ENCODE measurements around the gene JPH3.

JPH3 gene

GRCh38 chr16:87635541-87636049, 33.3 kb downstream of the JPH3 start:
- no peak for DNase-seq (ENCODE audit: low read depth)
- no peak overlapping the region for H3K4me3 ChIP-seq (ENCODE audit: low read depth, low read length)
- TF ChIP-seq CTCF (IDR thresholded peaks at IDR 0.05; ENCODE audit: low read depth, low read length, missing control alignments) = peak; percentile 82

GRCh38 chr16:87636050-87636684, 33.9 kb downstream of the JPH3 start:
- no peak overlapping the region for H3K4me3 ChIP-seq (ENCODE audit: low read depth, low read length)
- DNase-seq (ENCODE audit: low read depth) = no peak
- peak; percentile 60 for TF ChIP-seq CTCF (IDR thresholded peaks at IDR 0.05; ENCODE audit: low read depth, low read length, missing control alignments)

- no peak for DNase-seq (ENCODE audit: low read depth)
- TF ChIP-seq CTCF (IDR thresholded peaks at IDR 0.05; ENCODE audit: low read depth, low read length, missing control alignments) = no peak
- H3K4me3 ChIP-seq (ENCODE audit: low read depth, low read length) = no peak overlapping the region
These were observed 34.4 kb downstream of the JPH3 start for GRCh38 chr16:87636741-87637140.

GRCh38 chr16:87637357-87637756, 35.0 kb downstream of the JPH3 start:
- DNase-seq (ENCODE audit: low read depth) = no peak
- TF ChIP-seq CTCF (IDR thresholded peaks at IDR 0.05; ENCODE audit: low read depth, low read length, missing control alignments) = no peak
- H3K4me3 ChIP-seq (ENCODE audit: low read depth, low read length) = no peak overlapping the region

GRCh38 chr16:87638736-87639135, 36.4 kb downstream of the JPH3 start:
- no peak for TF ChIP-seq CTCF (IDR thresholded peaks at IDR 0.05; ENCODE audit: low read depth, low read length, missing control alignments)
- no peak for DNase-seq (ENCODE audit: low read depth)
- no peak overlapping the region for H3K4me3 ChIP-seq (ENCODE audit: low read depth, low read length)

- no peak for TF ChIP-seq CTCF (IDR thresholded peaks at IDR 0.05; ENCODE audit: low read depth, low read length, missing control alignments)
These were observed 39.4 kb downstream of the JPH3 start for GRCh38 chr16:87641721-87642120.

GRCh38 chr16:87642491-87642890, 40.2 kb downstream of the JPH3 start:
- H3K4me3 ChIP-seq (ENCODE audit: low read depth, low read length) = no peak overlapping the region
- no peak for DNase-seq (ENCODE audit: low read depth)
- TF ChIP-seq CTCF (IDR thresholded peaks at IDR 0.05; ENCODE audit: low read depth, low read length, missing control alignments) = no peak

More at GRCh38 chr16:87641721-87642120, 39.4 kb downstream of the JPH3 start:
- no peak overlapping the region for H3K4me3 ChIP-seq (ENCODE audit: low read depth, low read length)
- no peak for DNase-seq (ENCODE audit: low read depth)
